H9 (cell line): ENCODE results near the gene ATXN7L3B. TPM values are rescaled to one million over a fixed set of nuclear protein-coding genes. Genes with fewer than 3 reads are reported as not detected.

Experiments used
- DNase-seq: peaks from one replicate; pipeline ENCODE4 v3.0.0-alpha.2; 2017
- H2AFZ ChIP-seq: one replicate; pipeline ENCODE4 v1.6.1; 2013; ENCODE audit warnings: mild to moderate bottlenecking, low read length, control low read depth, moderate library complexity
- H2AK5ac ChIP-seq: 2 replicates; pipeline ENCODE4 v1.6.1; 2013; ENCODE audit warnings: low read length, control low read depth, mixed read lengths; ENCODE audit not compliant: insufficient read length
- H2BK120ac ChIP-seq: one replicate; pipeline ENCODE4 v1.6.1; 2013; ENCODE audit warnings: low read depth, mild to moderate bottlenecking, low read length, control low read depth, inconsistent platforms; ENCODE audit not compliant: poor library complexity, severe bottlenecking
- H2BK12ac ChIP-seq: 2 replicates; pipeline ENCODE4 v1.6.1; 2013; ENCODE audit warnings: low read length, control low read depth, mixed read lengths, low read depth; ENCODE audit not compliant: insufficient read length
- H2BK15ac ChIP-seq: 2 replicates; pipeline ENCODE4 v1.6.1; 2013; ENCODE audit warnings: low read depth, low read length, control low read depth
- H2BK20ac ChIP-seq: one replicate; pipeline ENCODE4 v1.6.1; 2013; ENCODE audit warnings: low read depth, mild to moderate bottlenecking, low read length, control low read depth, inconsistent platforms; ENCODE audit not compliant: poor library complexity, severe bottlenecking
- H2BK5ac ChIP-seq: 2 replicates; pipeline ENCODE4 v1.6.1; 2013; ENCODE audit warnings: low read length, control low read depth, mixed read lengths; ENCODE audit not compliant: insufficient read length
- H3K14ac ChIP-seq: 2 replicates; pipeline ENCODE4 v1.6.1; 2013; ENCODE audit warnings: low read length, control low read depth; ENCODE audit not compliant: insufficient read depth
- H3K18ac ChIP-seq: 2 replicates; pipeline ENCODE4 v1.6.1; 2013; ENCODE audit warnings: low read depth, mild to moderate bottlenecking, mixed read lengths, low read length, control low read depth; ENCODE audit not compliant: insufficient read length
- H3K23ac ChIP-seq: 2 replicates; pipeline ENCODE4 v1.6.1; 2013; ENCODE audit warnings: low read length, control low read depth, mixed read lengths, low read depth; ENCODE audit not compliant: insufficient read length
- H3K23me2 ChIP-seq: 2 replicates; pipeline ENCODE4 v1.6.1; 2013; ENCODE audit warnings: low read depth, mild to moderate bottlenecking, mixed read lengths, low read length, control low read depth; ENCODE audit not compliant: insufficient read length, poor library complexity, severe bottlenecking
- H3K27ac ChIP-seq: 2 replicates; pipeline ENCODE4 v1.5.1; 2013; ENCODE audit warnings: low read length, control low read depth, mixed read lengths, low read depth; ENCODE audit not compliant: insufficient read length
- H3K27me3 ChIP-seq: 2 replicates; pipeline ENCODE4 v1.6.1; 2013; ENCODE audit warnings: low read length, control low read depth, inconsistent platforms; ENCODE audit not compliant: insufficient read depth
- H3K4ac ChIP-seq: 2 replicates; pipeline ENCODE4 v1.6.1; 2013; ENCODE audit warnings: low read depth, mild to moderate bottlenecking, control low read depth, inconsistent platforms, low read length, moderate library complexity
- H3K4me1 ChIP-seq: 2 replicates; pipeline ENCODE4 v1.6.1; 2013; ENCODE audit warnings: low read length, control low read depth, inconsistent platforms; ENCODE audit not compliant: insufficient read depth
- H3K4me2 ChIP-seq: 2 replicates; pipeline ENCODE4 v1.6.1; 2013; ENCODE audit warnings: low read length, control low read depth, mixed read lengths; ENCODE audit not compliant: insufficient read length, insufficient read depth
- H3K56ac ChIP-seq: 2 replicates; pipeline ENCODE4 v1.6.1; 2013; ENCODE audit warnings: low read depth, mild to moderate bottlenecking, mixed read lengths, low read length, control low read depth; ENCODE audit not compliant: insufficient read length
- H3K79me1 ChIP-seq: 2 replicates; pipeline ENCODE4 v1.6.1; 2013; ENCODE audit warnings: low read depth, mild to moderate bottlenecking, moderate library complexity, low read length, control low read depth, inconsistent platforms; ENCODE audit not compliant: insufficient read depth, poor library complexity, severe bottlenecking
- H3K79me2 ChIP-seq: 2 replicates; pipeline ENCODE4 v1.6.1; 2013; ENCODE audit warnings: low read length, control low read depth, inconsistent platforms; ENCODE audit not compliant: insufficient read depth
- H3K9ac ChIP-seq: 2 replicates; pipeline ENCODE4 v1.6.1; 2013; ENCODE audit warnings: low read length, control low read depth, mixed read lengths; ENCODE audit not compliant: insufficient read length; ENCODE audit errors: extremely low read depth
- H3K9me3 ChIP-seq: one replicate; pipeline ENCODE4 v1.6.1; 2013; ENCODE audit warnings: low read depth, low read length, inconsistent platforms; ENCODE audit not compliant: control insufficient read depth
- H3T11ph ChIP-seq: one replicate; pipeline ENCODE4 v1.6.1; 2013; ENCODE audit warnings: mild to moderate bottlenecking, low read length, control low read depth, inconsistent platforms
- H4K20me1 ChIP-seq: one replicate; pipeline ENCODE4 v1.6.1; 2013; ENCODE audit not compliant: control insufficient read depth, insufficient read length, insufficient read depth
- H4K5ac ChIP-seq: 2 replicates; pipeline ENCODE4 v1.6.1; 2013; ENCODE audit warnings: low read depth, mild to moderate bottlenecking, mixed read lengths, low read length, control low read depth; ENCODE audit not compliant: insufficient read length
- H4K8ac ChIP-seq: replicated peaks from 2 replicates; pipeline ENCODE4 v1.6.1; 2013; ENCODE audit warnings: low read length, control low read depth, mixed read lengths, low read depth; ENCODE audit not compliant: insufficient read length
- H4K91ac ChIP-seq: 2 replicates; pipeline ENCODE4 v1.6.1; 2013; ENCODE audit warnings: low read depth, mild to moderate bottlenecking, moderate library complexity, mixed read lengths, low read length, control low read depth; ENCODE audit not compliant: insufficient read length
- H3K27ac Mint-ChIP-seq, 3 experiments: 2 replicates in 2 of 3; 3 replicates in 1 of 3; pipeline ENCODE4 v1.8.0; 2020 to 2021; ENCODE audit warnings: mixed read lengths in 3 of 3, mild to moderate bottlenecking in 1 of 3, moderate library complexity in 1 of 3
- H3K27me3 Mint-ChIP-seq: 2 replicates; pipeline ENCODE4 v1.8.0; 2021; ENCODE audit warnings: low read depth, mild to moderate bottlenecking, moderate library complexity, mixed read lengths
- H3K36me3 Mint-ChIP-seq, 3 experiments: 2 replicates in 2 of 3; 3 replicates in 1 of 3; pipeline ENCODE4 v1.8.0; 2020 to 2021; ENCODE audit warnings: low read depth in 3 of 3, mixed read lengths in 3 of 3; ENCODE audit not compliant: insufficient read depth in 1 of 3
- H3K4me1 Mint-ChIP-seq, 2 experiments: 2 replicates each; pipeline ENCODE4 v1.8.0; 2020; ENCODE audit warnings: mixed read lengths in 2 of 2
- H3K4me3 Mint-ChIP-seq, 2 experiments: 2 replicates in 1 of 2; 3 replicates in 1 of 2; pipeline ENCODE4 v1.8.0; 2020 to 2021; ENCODE audit warnings: mild to moderate bottlenecking in 2 of 2, mixed read lengths in 2 of 2, moderate library complexity in 1 of 2
- H3K9me3 Mint-ChIP-seq, 2 experiments: 2 replicates in 1 of 2; 3 replicates in 1 of 2; pipeline ENCODE4 v1.8.0; 2020; ENCODE audit warnings: mild to moderate bottlenecking in 2 of 2, mixed read lengths in 2 of 2, moderate library complexity in 1 of 2
- CTCF ChIP-seq: fragments of 200-600 bp; sonication (generic); conservative IDR thresholded peaks from 3 replicates; pipeline ENCODE4 v1.8.0; 2021; ENCODE audit warnings: antibody characterized with exemption, mild to moderate bottlenecking
- WGBS: extraction: QIAGEN DNeasy Blood & Tissue Kit; methylation state at CpG from one replicate; pipeline ENCODE4 v1.1.7; 2013; ENCODE audit warnings: missing lambda C conversion rate, low lambda C conversion rate, mixed read lengths; ENCODE audit not compliant: insufficient read length; ENCODE audit errors: extremely low coverage; 5-methylcytosine and 5-hydroxymethylcytosine counted together
- total RNA-seq: library from RNA; stranded (reverse); gene quantifications from 2 replicates; pipeline ENCODE4 v1.2.1, GENCODE V29; 2021

The ATXN7L3B gene
- total RNA-seq, 1 experiment from 2014 or later = 35.3 TPM

GRCh38 chr12:74552201-74552600 lies 14.6 kb downstream of the ATXN7L3B start:
- no peak overlapping the region for H3K23ac ChIP-seq
- H3K4me1 Mint-ChIP-seq = no peaks in the 10 kb centered on the region
- H3K27me3 Mint-ChIP-seq = no peaks in the 10 kb centered on the region
- no peak overlapping the region for H3T11ph ChIP-seq
- no peak overlapping the region for H3K18ac ChIP-seq
- no peaks in the 10 kb centered on the region for H3K36me3 Mint-ChIP-seq
- no peaks in the 10 kb centered on the region for H3K23me2 ChIP-seq
- no peak overlapping the region for H3K27ac Mint-ChIP-seq
- H3K27me3 ChIP-seq = no peaks in the 10 kb centered on the region
- peak; percentile 52 for TF ChIP-seq CTCF
- no peaks in the 10 kb centered on the region for H4K20me1 ChIP-seq
- no peak overlapping the region for H2AK5ac ChIP-seq
- H4K5ac ChIP-seq = no peak overlapping the region
- H3K9me3 Mint-ChIP-seq = no peaks in the 10 kb centered on the region
- no peak overlapping the region for H4K8ac ChIP-seq
- no peak overlapping the region for H4K91ac ChIP-seq
- no peak overlapping the region for H3K27ac ChIP-seq
- no peak overlapping the region for H2BK5ac ChIP-seq
- no peaks in the 10 kb centered on the region for H3K4me1 ChIP-seq
- H3K79me1 ChIP-seq = no peaks in the 10 kb centered on the region
- WGBS = no CpG with 5 or more reads among the region's 2 CpGs
- no peak overlapping the region for H3K9ac ChIP-seq
- no peak overlapping the region for H2AFZ ChIP-seq
- no peak overlapping the region for H3K4me3 Mint-ChIP-seq
- no peak overlapping the region for H3K4ac ChIP-seq
- H3K56ac ChIP-seq = no peak overlapping the region
- DNase-seq = no peak
- no peaks in the 10 kb centered on the region for H3K79me2 ChIP-seq
- no peaks in the 10 kb centered on the region for H3K9me3 ChIP-seq
- H3K4me2 ChIP-seq = no peak overlapping the region
- no peak overlapping the region for H2BK12ac ChIP-seq
- H2BK20ac ChIP-seq = no peak overlapping the region
- no peak overlapping the region for H3K14ac ChIP-seq
- no peak overlapping the region for H2BK120ac ChIP-seq
- H2BK15ac ChIP-seq = no peak overlapping the region
